Stimulated activated naive CD8-positive, alpha-beta T cell treated with anti-CD3 and anti-CD28 coated beads, Interleukin-15, Interleukin-2, amounts not matched to agents 100 U/mL and 50 U/mL, for 24 hours (primary cell): Measurements from ENCODE around the gene ZFYVE21.

Experiments
- ATAC-seq: fragments of 150-1000 bp; cut with Tn5 transposase; one replicate; pipeline ENCODE4 v1.10.0; 2021
- DNase-seq: peaks from one replicate; pipeline ENCODE4 v3.0.0; 2021

The ZFYVE21 gene

DNA sequence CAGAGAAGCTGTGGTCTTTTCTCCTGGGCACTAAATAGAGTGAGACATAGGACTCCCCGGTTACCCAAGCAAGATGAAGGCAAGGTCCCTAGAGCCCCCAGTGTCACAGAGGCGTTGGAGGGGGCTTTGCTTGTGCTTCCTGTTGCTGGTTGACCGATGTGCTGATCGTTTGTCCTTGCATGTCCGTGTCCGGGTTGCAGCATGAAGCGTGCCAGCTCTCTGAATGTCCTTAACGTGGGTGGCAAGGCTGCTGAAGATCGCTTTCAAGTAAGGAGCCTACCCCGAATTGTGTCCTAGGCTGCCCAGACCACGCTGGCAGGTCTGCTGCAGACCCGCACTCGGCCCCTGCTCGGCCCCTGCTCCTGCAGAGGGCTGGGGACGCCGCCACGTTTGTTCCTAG is 23.5 kb upstream of the ZFYVE21 start:
- DNase-seq (no peak), ATAC-seq (no peak)

DNA sequence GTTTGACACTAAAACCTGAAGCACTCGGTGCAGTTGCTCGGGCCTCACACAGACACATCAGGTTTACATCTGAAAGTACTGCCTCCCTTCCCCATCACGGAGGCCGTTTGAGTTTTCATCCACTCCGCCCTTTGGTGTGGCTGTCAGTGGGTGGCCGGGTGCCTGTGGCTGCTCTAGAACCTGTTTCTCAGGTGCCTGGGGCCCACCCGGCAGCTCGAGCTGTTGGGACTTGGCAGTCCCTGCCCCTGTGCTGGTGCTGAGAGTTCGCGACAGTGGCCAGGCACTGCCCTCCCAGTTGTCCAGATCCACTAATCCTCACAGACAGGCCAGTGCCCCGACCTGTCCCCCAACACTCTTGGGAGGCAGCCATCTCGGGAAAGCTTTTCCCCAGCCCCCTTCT is 22.7 kb upstream of the ZFYVE21 start:
- ATAC-seq (no peak), DNase-seq (no peak)

DNA sequence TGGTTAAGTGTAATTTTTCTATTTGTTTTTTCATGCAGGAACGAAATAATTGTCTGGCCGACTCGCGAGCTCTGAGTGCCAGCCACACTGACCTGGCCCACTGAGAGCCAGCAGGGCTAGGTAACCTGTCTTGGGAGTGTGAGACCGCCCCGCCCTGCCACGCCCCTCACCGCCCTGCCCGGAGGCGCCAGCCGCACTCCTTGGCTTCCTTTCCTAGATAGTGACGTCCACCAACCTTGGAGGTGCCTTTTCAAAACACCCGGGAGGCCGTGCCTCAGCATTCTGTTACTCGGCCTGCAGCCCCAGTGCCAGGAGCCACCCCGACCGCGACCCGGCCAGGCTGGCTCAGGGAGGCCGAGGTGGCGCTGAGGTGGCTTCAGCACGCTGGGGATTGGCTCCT is 22.1 kb upstream of the ZFYVE21 start:
- no peak for ATAC-seq
- no peak for DNase-seq

DNA sequence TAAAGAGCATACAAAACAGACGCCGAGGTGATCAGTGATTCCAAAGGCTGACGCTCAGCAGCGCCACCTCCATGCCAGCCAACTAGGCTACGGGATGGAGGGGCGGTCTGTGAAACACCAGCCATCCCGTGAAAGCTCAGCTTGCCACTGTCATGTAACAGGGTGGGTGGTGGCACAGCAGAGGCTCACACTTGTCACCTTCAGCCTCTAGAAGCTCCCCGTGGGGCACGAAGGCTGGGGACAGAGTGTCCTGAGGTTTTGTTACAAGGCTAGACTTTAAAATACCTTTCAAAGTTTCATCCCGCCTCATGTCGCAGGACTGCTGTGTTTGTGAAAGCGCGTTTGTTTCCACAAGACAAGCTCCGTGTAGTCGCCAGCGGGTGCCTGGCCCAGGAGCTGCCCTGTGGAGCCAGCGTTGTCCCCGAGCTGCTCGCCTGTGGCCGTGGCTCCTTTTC is 21.0 kb upstream of the ZFYVE21 start:
- ATAC-seq (no peak), DNase-seq (no peak)

DNA sequence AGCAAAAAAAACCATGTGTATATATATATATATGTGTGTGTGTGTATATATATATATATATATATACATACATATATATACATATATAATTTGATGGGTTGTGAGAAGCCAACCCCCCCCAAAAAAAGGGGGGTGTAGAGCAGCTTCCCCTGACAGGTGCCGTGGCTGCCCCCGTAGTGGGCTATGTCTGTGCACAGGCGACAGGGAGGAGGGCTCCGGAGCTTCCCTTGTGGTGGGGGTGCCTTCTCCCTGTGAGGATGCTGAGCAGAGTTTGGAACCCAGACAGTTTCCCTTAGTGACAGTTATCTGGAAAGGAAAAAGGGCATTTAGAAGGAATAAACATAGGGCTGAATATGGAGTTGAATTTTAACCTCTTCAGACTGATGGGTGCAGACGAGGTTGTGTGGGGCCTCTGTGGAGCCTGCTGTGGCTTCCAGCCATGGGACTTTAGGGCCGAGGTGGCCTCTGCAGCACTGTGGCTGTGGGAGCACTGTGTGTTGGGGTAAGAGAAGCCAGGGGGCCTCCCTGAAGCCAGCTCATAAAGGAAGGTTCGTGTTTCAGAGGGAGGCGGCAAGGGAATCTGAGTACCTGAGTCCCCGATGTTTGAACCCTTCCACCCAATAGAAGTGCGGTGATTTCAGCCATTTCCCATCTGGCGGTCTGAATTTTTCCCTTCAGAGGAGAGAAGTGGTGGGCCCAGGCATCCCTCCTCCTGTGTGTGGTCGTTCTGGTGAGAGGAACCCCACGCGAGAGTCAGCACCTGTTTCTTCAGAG is 20.1 kb upstream of the ZFYVE21 start:
- ATAC-seq, result no peak
- no peak for DNase-seq

DNA sequence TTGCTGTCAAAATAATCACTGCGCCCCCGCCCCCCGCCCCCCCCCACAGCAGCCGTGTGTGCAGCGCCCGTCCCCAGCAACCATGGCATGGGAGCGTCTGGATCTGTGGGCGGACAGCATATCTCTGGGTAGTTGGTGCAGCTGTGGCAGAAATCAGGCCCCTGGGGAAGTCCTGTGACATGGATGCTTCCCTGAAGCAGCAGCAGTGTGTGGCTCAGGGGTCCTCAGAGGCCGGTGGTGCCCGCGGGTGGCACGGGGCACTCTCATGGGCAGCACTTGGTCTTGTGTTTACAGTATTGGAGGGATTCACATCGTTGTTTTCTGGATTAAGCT is 19.6 kb upstream of the ZFYVE21 start:
- DNase-seq, result no peak
- no peak for ATAC-seq

DNA sequence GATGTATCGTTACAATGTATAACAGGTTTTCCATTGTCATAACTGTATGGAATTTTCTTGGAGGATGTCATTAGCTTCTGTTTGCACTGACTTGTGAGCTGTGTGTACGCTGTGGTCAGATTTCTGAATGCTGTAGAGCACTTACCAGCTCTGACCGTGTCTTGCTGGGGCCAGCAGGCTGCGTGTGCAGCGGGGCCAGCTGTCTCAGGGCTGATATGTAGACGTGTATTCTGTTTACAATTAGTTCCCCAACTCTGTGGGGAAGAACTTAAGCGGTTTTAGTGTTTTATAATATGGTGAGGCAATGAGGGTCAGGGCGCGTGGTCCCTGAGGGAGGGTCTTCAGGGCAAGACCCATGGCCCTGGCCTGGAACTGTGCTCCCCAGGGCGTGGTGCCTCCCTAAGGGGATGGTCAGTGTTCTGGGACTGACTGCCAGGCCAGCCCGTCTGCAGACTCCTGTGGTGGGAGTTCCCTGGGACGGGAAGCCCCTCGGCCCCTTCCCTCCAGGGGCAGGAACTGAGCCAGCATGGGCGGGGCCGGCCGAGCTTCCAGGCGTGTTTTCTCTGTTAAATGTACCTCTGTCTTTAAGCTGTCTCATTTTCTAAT is 19.0 kb upstream of the ZFYVE21 start:
- DNase-seq, result no peak
- no peak for ATAC-seq

DNA sequence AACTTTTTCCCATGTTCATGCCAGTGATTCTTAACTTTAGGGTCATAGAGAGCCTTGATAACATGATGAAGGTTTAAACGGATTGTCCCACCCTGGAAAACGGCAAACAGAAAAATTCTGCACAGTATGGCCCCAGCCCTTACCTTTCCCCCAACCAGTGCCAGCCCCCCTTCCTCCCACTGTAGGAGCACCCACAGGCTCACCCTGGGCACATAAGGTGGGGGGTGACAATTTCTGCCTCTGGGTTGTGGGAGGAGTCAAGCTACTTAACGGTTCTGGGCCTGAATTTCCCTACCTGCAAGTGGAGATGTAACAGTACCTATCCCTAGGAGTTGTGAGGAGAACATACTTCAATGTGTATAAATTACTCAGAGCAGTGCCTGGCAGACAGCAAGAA is 18.4 kb upstream of the ZFYVE21 start:
- no peak for DNase-seq

DNA sequence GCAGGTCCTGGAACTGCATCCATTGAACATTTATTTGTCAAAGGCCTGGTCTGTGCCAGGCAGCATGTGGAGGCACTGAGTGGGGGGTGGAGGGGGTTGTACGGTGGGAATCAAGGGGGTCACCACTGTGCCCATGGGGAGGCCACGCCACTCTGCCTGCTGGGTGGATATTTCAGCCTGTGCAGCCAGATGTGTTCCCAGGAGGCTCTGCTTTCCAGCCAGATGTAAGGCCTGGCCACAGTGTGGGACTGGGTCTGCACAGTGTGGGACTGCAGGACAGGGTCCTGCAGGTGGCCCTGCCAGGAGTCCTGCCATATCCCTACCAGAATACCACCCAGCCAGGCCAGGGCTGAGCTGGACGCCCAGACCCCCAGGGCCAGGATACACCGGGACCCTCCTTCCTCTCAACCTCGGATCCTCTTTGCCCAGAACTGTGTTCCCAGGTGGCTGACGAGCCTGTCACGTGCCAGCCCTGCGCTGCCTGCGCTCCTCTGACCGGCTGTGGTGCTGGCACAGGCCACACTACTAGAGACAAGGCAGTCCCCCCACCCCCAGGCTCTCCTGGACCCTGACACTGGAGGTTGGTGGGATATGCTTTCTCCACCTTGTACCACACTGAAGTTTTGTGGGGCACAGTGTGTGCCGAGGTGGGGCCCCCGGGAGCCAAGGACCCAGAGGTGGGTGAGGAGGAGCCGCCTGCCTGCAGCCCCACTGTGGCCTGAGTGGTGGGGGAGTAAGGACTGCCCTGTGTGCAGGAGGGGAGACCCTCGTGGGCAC is 17.8 kb upstream of the ZFYVE21 start:
- ATAC-seq (no peak), DNase-seq (no peak)

More for the DNA sequence above, 18.4 kb upstream of the ZFYVE21 start:
- no peak for ATAC-seq

DNA sequence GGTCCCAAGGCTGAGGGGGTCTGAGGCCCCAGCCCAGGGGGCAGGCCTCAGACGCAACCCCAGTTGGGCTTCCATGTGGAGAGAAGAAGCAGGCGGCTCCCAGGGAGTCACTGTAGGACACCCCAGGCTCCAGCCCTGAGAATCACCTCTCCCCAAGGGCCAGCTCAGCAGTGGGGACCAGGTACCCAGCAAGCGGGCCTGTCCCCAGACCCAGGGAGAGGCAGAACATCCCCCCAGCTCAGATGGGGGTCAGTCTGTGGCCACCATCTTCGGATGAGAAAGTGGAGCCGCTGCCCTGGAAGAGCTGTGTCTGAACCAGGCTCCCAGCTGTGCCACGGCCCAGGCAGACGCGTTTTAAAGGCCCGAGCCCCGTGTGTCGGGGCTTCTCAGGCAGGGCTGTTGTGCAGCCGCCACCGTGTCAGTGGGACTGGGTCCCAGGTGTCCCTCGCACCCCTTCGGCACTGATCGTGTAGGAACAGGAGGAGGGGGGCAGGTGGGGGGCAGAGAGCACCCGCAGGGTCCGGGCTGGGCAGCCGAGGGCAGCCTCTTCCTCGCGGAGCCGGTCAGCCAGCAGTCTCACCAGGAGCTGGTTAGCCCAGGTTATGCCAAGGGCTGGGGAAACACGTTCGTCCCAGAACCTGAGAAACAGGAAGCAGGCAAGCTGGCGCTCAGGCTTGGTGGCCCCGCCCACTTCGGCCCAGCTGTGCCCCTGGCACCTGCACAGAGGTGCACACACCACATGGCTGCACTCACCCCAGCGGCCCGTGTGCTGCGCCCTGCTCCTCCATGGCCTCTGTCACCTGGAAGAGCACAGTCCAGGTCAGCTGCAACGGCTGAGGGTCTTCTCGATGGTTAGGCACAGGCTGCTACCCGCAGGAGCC is 17.0 kb upstream of the ZFYVE21 start:
- DNase-seq (no peak), ATAC-seq (no peak)

DNA sequence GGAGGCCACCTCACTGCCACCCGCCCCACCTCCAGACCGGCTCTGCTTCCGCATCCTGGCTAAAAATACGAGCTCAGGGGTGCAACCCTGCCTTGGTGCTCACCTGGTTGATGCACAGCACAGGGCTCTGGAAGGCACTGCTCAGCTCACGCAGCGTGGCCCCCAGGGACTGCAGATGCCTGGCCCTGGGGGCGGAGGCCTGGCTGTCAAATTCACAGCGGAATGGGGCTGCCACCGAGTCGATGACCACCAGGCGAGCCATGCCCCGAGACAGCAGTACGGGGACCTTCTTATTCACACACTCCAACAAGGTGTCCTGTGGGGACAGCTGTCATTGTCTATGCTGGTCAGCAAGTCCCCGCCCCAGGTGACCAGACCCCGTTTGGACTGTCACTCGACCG is 16.3 kb upstream of the ZFYVE21 start:
- no peak for DNase-seq
- no peak for ATAC-seq

DNA sequence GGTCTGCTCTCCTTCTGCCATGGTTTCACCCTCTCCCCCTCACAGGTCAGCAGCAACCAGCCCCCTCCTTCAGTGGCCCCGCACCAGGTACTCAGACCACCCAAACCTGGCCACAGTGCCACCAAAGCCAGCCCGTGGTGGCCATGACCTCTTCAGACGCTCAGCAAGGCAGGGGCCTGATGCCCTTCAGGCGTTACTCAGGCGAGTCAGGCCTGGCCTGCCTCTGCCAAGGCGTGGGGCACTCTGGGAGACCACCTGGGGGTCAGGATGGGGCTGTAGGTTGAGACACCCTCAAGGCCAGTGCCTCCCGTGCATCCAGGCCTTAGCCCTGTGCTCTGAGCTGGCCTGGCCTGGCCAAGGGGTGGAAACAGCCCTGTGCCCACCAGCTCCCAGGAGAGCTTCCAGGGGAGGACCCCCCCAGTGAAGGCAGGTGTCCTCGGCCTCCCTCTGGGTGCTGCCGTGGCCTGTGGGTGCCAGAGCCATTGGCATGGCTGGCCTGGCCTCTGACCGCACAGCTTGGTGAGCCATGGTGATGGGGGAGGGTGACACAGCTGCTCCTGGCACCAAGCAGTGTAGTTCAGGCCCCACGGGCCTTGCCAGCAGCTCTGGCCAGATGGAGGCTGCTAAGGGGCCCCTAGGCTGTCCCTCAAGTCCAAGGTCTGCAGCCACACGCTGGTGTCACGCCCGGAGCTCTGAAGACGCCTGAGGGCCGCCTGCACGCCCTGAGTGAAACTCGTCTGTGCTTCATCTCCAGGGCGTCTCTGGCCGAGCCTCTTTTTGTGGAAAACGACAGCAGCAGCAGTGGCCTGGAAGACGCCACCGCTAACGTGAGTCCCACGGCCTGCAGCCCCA is 15.5 kb upstream of the ZFYVE21 start:
- ATAC-seq, result no peak
- DNase-seq, result no peak

DNA sequence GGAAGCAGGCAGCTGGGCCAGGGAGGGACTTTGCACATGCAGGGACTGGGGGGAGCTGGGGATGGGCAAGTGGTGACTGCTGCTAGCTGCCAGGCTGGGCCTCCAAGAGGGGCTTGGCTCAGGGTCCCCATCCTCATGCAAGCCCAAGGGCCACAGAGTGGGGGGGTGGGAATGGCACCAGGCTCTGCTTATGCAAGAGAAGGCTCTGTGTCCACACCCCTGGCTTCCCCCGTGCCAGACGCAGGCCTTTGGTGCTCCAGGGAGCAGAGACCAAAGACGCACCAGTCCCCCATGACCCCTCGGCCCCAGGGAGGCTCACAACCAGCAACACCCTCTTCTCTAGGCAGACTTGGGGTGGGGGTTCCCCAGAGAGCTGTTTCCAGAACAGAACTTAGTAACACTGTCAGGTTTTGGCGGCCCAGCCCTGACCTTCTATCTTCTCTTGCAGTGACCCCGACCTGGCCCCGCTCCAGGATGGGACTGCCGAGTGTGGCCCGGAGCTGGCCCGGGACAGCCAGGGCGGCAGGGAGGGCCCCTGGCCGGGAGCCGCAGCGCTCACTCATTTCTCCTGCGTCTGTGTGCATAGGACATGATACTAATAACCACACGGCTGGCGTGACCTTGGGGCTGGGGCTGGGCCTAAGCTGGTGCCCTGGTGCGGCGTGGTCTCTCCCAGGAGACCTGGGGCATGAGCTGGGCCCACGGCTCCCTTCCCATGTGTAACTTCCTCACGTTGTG is 14.7 kb upstream of the ZFYVE21 start:
- ATAC-seq, result no peak
- no peak for DNase-seq

DNA sequence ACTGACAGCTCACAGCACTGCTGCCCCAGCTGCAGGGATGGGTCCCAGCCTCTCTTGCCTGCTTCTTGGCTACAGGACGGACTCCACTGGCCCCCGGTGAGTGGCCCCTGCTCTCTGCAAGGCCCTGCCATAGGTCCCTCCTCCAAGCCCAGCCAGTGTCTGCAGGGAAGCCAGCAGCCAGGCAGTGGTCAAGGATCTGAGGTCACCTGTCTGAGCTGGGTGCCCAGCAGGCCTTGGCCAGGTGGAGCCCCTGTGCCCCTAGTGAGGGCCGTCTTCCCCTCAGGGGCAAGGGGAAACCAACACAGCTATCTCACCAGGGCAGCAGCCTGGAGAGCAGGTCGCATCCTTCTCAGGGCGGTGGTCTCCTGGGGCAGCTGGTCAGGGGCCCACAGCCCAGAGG is 13.5 kb upstream of the ZFYVE21 start:
- DNase-seq, result no peak
- ATAC-seq, result no peak

DNA sequence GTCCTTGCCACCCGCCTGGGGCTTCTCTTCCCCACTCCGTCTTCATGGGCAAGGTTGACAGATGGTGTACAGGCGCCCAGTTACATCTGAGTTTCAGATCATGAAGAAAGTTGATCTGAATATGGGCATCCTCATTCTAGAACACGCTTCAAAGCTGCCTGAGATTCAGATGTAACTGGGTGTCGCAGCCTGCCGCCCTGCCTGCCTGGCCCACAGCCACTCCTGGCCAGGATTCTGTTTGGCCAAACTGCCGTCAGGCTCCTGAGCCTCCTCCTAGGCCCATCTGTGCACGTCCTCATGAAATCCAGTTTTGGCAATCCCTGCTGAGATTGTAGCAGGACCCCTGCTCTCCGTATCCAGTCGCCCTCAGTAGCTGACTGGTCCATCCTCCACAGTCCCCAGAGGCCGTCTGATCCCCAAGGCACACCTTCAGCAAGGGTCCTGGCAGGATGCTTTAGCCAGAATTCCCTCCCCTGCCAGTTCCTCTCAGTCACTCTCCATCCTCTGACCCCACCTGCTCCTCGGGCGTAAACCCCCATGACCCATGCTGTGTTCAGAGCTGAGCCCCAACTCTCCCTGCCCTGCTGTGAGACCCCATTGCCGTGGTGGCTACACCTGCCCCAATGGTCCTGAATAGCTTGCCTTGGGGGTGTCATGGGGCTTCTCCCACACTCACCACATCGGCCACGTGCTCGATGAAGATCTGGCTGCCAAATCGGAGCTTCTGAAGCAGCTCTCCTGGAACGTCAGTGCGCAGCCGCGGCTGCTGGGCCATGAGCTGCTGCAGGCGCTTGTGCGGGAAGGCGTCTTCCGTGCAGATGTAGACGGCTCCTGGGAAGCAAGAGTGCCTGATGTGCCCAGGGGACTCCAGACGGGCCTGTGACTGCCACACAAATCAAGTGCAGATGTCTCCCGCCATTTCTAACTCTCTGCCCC is 12.8 kb upstream of the ZFYVE21 start:
- ATAC-seq, result no peak
- no peak for DNase-seq

DNA sequence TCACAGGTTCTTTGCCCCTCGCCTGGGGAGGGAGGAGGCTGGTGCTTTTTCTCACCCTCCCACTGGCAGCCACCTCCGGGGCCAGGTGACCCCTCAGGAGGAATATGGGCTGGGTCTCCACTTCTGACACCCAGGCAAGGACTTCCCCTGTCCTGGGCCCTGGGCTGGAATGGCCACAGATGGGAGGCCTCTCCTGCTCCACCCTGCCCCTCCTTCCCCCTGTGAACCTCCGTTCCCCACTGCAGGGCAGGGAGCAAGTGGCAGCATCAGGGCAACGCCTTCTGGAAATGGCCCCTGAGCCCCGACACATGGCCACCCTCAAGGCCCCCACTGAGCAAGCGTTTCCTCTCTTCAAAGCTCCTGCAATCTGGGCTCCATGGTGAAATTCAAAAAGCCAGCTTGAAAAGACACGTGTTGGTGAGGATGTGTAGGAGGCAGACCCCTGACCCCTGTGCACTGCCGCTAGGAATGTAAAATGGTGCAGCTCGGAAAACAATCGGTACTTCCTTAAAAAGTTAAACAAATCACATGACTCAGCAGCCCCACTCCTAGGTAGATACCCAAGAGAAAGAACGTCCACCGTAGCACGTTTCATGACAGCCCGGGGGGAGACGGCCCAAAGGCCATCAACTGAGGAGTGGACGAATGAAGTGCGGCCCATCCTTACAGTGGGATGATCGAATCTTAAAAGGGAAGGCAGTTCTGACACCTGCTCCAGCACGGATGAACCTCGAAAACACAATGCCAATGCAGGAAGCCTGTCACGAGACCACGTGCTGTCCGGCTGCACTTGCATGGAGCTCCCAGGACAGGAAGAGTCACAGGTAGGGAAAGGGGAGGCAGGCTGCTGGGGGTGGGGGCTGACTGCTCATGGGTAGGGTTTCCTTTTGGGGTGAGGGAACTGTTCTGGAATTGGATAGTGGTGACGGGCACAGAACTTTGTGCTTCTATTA is 11.9 kb upstream of the ZFYVE21 start:
- DNase-seq (no peak), ATAC-seq (no peak)

DNA sequence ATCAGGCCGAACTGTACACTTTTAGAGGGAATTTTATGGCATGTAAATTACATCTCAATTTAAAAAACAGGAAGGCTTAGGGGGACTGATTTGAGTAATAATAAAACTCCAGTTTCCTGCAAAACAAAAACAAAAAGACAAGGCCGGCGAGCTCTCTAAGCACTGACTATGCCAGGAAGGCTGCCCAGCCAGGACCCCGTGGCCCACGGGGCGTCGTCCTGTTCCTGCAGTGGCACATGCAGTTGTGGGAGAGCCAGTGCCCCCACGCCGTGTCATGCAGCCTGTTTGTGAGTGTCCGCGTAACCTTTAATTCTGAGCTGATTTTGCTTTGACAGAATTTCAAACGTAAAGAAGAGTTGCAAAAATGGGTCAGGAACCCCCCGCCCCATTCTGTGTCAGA is 10.9 kb upstream of the ZFYVE21 start:
- DNase-seq (no peak), ATAC-seq (no peak)

DNA sequence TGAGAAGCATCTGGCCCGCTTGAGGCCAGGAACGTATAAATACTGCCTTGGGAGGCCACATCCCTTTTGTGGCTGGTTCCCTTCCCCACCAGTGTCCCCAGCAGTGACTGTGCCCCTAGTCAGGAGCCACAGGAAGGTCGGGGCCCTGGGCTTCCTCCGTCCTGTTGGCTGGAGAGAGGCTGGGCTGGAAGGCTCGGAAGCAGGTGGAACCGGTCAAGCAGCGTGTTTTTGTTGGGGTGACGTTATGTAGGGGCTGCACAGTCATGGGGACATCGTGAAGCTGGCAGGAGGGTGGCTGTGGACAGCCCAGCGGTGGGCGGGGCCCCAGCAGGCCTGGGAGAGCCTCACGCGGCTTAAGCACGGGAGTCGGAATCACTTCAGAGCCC is 10.5 kb upstream of the ZFYVE21 start:
- ATAC-seq (no peak), DNase-seq (no peak)
